Measurements from ENCODE around the gene PLA2G15.

Gene PLA2G15, protein sequence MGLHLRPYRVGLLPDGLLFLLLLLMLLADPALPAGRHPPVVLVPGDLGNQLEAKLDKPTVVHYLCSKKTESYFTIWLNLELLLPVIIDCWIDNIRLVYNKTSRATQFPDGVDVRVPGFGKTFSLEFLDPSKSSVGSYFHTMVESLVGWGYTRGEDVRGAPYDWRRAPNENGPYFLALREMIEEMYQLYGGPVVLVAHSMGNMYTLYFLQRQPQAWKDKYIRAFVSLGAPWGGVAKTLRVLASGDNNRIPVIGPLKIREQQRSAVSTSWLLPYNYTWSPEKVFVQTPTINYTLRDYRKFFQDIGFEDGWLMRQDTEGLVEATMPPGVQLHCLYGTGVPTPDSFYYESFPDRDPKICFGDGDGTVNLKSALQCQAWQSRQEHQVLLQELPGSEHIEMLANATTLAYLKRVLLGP

DNA sequence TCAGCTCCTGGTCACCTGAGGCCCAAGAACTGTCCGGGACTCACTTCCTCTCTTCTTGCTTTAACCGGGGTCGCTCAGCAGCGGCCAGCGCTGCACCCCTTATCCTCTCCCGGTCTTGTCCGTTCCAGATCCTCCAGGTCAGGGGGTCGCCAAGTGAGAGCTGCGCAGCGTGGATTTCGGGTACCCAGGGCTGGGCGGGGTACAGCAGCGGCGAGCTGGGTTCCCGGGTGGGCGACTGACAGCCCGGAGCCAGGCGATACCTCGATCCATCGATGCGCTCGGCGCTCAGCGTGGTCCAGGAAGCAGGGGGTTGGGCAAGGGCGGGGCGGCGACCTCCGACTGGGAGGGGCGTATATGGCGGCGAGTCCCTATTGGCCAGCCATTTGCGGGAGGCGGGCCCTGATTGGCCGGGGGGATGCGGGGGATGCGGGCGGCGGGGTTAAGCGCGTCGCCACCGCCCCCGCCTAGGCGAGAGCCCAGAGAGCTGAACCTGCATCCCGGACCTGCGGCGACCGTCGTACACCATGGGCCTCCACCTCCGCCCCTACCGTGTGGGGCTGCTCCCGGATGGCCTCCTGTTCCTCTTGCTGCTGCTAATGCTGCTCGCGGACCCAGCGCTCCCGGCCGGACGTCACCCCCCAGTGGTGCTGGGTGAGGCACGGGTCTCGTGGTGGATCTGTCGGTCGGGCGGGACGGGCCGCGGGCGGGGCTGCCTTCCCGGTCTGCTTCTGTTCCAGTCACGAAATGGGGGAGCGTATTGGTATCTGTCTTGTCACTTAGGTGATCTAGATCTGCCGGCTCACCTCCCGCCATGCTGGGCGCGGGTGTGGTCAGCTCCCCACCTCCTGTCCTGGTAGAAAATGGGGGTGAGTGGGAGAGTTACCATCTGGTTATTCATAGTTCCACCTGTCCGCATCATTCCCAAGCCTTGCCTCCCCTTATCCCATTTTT is at the start of gene PLA2G15:
Gene PLA2G15, plus strand, starts transcription at position 471 of the 951 bp plus-strand sequence. Its CDS starts 54 bp downstream, at position 525.
- peak; percentile 95 to 96 for DNase-seq (ENCODE audit: low read depth in 1 of 2, low spot score in 1 of 2)

DNA sequence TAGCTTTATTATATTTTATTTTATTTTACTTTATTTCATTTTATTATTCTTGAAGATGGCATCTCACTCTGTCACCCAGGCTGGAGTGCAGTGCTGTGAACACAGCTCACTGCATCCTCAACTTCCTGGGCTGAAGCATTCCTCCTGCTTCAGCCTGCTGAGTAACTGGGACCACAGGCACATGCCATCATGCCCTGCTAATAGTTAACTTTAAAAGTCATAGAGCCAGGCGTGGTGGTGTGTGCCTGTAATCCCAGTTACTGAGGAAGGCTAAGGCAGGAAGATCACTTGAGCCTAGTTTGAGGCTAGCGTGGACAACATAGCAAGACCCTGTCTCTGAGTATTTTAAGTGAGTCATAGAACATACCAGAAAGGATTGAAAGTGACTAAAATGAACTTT is 47.9 kb upstream of the PLA2G15 start:
- no peak for DNase-seq (ENCODE audit: low read depth in 1 of 2, low spot score in 1 of 2)

DNA sequence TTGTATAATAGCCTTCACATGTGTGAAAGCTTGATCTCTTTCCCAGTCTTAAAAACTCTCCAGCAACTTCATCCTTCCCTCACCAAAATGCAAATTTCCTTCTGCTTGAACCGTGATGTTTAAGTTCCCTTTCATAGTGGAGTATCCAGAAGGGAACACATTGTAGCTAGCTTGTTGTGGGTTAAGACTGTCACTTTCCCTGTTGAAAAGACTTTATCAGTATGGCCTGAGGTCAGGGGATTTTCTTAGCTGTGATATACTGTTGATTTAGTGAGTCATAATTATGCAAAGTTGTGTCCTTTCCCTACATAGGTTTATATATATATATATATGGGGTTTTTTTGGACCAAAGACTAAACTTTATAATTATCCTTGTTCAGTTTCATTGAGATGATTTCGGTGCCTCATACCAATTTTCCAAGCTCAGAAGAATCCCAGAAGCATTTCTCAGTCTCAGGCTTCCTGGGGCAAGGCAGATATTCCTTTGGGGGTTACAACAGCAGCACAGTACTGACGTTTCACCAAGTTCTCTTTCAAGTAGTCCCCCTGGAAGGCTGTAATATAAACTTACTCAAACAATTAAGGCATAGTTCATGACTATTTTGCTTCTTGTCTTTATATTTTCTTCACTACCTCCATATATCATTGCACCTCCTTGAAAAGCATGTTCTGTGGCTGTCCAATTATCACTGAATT is 44.9 kb upstream of the PLA2G15 start:
- no peak for DNase-seq (ENCODE audit: low read depth in 1 of 2, low spot score in 1 of 2)

DNA sequence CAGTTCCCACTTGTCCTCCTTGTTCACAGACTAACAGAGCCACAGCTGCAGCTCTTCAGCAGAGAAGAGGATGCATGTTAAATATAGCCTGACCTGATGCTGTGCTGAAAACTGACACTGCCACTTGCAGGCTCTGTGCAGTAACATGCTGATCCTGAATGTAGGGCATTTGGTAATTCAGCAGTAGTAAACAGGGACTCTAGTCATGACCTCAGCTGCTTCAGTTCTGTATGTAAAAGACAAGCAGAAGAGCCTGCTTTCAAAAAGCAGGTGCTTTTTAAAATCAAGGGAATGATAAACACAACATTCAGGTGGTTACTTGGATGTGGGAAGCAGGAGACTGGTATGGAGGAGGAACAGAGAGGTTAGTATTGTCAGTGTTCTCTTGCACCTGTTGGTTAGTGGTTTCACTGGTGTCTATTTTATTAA is 43.1 kb upstream of the PLA2G15 start:
- no peak for DNase-seq (ENCODE audit: low read depth in 1 of 2, low spot score in 1 of 2)

DNA sequence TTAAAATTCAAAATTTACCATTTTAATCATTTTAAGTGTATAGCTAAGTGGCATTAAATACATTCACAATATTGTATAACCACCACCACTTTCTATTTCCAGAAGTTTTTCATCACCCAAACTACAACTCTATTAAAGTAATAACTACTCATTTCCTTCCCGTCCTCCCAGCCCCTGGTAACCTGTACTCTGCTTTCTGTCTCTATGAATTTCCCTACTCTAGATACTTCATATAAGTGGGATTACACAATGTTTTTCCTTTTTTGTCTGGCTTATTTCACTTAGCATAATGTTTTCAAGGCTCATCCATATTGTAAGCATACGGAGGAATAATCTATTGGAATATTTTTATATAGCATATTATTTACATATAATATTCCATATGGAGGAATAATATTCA is 38.9 kb upstream of the PLA2G15 start:
- no peak for DNase-seq (ENCODE audit: low read depth in 1 of 2, low spot score in 1 of 2)

DNA sequence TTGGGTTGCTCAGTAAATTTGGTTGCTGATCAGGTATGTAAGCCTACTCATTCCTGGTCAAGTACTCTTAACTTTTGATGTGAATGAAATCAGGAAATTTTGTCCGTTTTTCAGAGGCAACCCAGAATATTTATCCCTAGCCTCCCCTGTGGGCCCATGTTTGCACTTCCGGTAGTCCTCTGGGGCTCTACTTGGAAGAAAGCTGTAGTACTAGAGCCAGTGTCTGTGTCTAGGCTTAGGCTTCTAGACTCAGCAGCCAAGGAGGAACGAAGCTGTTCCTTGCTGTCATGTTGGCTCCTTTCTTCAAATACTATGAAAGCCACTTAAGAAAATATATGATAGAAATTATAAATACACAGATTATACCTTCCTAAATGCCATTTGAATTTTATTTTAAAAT is 30.4 kb upstream of the PLA2G15 start:
- DNase-seq (ENCODE audit: low read depth in 1 of 2, low spot score in 1 of 2), result no peak

DNA sequence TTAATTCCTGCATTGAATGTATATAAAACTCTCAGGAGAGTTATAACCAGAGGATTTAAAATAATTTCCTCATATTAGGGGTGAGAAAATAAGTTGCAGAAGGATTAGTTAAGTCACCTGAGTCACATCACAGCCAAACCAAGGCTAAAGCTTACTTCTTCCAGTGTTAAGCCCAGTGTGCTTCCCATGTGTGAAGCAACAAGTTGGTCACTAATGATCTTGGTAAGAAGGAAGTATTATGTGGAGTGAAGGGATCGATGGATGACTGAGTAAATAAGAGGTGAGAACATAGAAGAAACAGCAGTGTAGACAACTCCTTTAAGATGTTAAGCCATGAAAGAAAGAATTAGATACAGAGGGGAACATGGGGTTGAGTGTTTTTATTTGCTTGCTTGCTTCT is 29.9 kb upstream of the PLA2G15 start:
- no peak for DNase-seq (ENCODE audit: low read depth in 1 of 2, low spot score in 1 of 2)

DNA sequence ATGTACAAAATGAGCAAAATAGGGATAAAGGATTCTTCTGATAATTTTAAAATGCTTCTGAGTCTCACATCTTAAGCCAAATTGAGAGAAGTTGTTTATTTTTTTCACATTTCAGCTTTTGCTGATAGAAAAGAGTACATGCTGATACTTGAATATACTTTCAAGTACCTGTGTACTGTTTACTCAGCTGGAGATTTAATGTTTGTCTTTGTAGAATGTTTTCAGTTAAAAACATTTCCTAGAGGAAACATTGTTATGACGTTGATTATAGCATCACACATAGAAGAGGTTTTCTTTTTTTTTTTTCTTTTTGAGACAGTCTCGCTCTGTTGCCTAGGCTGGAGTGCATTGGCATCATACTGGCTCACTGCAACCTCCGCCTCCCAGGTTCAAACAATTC is 28.9 kb upstream of the PLA2G15 start:
- no peak for DNase-seq (ENCODE audit: low read depth in 1 of 2, low spot score in 1 of 2)

DNA sequence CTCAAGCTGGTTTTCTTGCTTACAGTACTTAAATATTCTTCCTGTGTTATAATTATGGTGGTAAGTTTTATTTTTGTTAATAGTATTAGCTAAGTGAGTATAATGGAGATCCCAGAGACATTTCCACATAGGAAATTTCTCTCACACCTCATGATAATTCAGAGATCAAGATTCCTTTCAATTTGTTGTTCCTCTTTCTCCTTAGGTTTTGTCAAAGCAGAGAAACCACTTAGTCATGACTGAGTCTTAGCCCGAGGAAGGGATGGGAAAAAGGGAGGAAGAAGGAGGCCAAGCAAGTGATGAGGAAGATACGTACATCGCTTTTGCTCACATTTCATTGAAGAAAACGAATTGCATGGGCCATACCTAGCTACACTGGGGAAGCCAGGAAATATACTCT is 27.7 kb upstream of the PLA2G15 start:
- DNase-seq (ENCODE audit: low read depth in 1 of 2, low spot score in 1 of 2), result no peak

DNA sequence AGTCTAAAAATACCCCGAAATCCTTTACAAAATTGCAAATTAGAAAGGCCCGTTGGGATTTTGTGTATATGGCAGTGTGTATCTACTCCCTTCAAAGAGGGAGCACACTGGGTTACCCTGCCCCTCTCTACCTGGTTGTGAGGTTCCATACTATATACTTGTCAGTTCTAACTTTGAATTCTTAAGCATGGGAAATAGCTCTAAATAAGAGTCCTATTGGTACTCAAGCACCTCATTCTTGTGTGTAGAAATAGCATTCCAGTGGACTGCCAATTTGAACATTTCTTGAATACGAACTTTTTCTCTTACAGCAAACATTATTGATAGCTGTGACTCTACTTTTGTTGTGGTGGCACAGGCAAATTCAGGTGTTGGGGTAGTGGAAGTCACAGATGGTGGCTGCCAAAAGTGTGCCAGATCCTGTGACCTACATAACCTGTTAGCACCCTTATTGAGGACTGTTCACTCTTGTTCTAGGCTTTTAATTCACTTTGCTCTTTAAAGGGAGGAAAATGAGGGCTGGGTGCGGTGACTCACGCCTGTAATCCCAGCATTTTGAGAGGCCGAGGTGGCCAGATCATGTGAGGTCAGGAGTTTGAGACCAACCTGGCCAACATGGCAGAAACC is 25.3 kb upstream of the PLA2G15 start:
- no peak for DNase-seq (ENCODE audit: low read depth in 1 of 2, low spot score in 1 of 2)

DNA sequence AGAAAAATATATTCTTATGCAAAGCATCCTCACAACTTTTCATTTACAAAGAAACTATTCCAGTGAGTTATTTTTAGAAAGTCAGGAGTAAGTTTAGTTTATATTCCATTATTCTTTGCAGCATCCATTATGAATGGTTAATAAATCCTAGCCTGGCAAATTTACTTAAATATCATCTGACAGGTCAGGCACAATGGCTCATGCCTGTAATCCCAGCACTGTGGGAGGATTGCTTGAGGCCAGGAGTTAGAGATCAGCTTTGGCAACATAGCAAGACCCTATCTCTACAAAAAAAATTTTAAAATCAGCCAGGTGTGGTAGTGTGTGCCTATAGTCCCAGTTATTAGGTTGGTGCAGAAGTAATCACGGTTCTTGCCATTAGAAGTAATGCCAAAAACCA is 22.1 kb upstream of the PLA2G15 start:
- DNase-seq (ENCODE audit: low read depth in 1 of 2, low spot score in 1 of 2), result no peak

DNA sequence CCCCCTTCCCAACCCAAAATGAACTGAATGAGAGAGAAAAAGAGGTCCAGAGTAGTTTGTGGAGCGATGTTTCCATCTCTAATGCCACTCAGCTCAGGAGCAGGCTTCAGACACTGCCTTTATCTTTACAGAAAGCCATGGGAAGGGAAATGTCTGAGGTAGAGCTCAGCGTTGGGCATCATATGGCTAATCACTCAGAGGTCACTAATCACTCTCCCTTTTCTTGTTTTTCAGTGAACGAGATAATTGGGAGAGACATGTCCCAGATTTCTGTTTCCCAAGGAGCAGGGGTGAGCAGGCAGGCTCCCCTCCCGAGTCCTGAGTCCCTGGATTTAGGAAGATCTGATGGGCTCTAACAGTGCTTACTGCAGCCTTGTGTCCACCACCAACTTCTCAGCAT is 19.1 kb upstream of the PLA2G15 start:
- DNase-seq (ENCODE audit: low read depth in 1 of 2, low spot score in 1 of 2), result no peak

DNA sequence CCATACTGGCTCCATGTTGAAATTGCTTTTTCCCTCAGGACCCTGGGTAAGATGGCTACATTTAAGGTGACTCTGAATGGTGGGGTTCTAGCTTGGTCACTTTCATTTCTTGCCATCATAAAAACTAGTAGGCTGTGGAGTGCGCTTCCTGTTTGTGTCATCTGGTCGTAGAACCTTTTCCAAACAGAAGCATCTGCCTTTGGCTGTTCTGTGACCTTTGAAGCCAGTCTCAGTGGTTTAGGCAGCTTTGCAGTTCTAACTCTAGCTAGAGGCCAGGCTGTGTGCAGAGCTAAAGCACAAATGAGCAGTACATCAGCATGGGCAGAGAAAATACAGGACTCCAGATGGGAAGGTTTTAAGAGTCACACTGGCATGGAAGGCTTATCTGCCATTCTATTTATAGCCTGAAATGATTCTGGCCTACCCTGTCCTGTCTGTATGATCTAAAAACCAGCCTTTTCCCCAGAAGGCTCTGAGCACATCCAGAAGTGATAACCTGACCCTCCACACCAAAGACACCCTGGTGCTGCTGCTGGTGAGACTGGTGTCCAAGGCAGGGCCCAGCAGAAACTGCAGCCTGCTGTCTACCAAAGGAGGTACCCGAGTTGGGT is 17.9 kb upstream of the PLA2G15 start:
- no peak for DNase-seq (ENCODE audit: low read depth in 1 of 2, low spot score in 1 of 2)

DNA sequence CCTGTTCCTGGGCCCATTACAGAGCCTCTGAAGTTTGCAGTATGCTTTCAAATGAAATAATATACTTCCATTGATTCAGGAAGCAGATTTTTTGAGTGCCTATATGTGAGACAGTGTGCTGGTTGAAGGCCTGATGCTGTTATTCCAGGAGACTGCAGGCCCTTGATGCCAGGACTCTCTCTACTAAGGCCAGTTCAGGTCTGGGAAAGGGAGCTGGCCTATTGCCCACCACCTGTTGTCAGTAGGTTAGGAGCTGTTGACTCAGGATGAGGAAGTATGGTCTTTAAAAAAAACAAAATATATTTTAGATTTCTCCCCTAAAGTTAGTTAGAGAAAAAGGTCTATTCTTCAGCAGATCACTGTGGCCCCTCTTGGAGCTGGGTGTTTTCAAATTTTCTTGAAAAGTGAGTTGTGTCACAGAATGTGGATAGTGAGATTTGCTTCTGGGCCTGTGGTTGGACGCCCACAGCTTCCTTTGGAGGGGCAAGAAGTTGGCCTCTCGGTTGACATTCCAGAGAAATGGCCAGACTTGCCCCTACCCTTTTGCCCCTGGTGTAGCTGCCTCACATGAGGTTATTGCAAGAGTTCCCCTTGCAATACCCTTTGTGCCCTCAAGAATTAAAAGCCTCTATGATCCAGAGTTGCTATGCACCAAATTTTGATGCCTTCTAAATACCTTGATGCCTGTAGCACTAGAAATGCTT is 17.2 kb upstream of the PLA2G15 start:
- DNase-seq (ENCODE audit: low read depth in 1 of 2, low spot score in 1 of 2), result no peak

DNA sequence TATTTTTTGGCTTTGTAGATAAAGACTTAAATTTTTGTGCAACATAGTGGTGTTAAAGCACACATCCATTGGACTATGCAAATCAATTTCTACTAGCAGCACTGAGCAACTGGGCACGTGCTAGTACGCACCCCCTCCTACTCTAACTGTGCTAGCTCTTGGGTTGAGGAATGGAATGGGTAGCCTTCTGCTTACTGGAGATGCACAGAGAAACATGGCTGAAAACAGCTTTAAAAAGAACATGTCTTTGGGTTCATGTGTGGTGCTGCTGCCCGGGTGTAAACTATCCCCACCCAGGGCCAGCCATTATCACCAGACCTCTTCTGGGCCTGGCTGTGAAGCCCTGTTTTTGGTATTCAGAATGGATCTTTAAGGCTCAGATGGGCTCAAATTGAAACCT is 16.5 kb upstream of the PLA2G15 start:
- DNase-seq (ENCODE audit: low read depth in 1 of 2, low spot score in 1 of 2), result no peak

DNA sequence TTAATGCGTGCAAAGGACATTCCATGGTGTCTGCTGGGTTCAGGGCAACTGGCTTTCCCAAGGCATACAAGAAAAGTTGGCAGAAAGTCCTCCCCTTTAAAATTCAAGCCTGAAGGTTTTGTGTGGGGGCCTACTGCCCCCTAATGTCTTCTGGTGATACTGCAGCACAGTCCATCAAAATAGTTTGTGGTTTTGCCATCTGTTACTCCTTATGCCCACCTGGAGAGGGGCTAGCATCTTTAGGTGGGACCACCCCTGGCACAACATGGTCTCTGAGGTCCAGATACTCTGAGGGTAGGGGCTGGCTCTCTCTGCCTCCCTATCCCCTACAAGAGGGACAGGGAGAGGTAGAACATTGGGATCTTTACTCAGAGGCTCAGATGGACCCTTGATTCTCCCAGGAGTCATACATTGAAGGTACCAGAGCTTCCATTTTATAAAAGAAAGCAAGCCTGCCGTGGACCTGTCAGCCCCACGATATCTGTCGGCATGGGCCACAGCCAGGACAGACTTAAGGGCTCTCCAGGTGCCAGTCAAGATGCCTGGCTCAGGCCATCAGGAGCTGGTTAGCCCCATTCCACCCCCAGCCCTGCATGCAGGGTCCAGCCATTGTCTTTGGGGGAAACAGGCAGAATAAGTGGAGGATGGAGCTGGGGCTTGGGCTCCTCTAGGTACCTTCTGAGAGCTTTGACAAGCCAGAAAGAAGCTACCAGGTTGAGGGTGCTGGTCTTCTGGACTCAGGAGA is 15.6 kb upstream of the PLA2G15 start:
- no peak for DNase-seq (ENCODE audit: low read depth in 1 of 2, low spot score in 1 of 2)

DNA sequence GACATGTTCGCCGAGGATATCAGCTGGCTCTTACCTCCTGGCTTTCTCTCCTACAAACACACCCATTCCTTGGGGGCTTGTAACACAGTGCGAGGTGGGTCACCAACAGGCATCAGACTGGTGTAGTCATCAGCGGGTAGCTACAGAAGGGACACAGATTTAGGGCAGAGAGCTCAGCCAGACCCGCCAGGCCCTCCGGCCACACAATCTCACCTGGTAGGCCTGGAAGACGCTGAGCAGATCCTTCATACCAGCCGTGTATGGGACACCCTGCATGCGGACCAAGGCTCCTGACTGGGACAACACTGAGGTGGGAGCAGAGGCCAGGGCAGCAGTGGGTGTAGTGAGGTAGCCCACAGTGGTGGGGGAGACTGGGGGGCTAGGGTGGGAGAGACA is 15.0 kb upstream of the PLA2G15 start:
- no peak for DNase-seq (ENCODE audit: low read depth in 1 of 2, low spot score in 1 of 2)

DNA sequence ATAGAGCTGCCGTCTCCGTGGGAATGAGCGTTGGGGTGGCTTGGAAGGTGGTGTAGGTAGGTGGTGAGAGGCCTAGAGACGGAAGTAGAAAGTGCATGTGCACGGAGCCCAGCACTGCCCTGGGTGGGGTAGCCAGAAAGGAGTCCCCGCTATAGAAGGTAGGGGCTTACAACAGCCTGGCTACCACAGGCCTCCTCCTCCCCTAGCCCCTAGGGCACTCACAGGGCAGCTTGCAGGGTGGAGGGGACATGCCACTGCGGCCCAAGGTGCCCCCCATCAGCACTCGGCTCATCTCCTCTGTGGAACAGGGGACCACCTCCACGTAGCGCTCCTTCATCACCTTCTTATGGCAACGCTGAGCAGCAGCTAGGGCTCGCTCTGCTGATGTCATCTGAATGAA is 14.2 kb upstream of the PLA2G15 start:
- no peak for DNase-seq (ENCODE audit: low read depth in 1 of 2, low spot score in 1 of 2)

DNA sequence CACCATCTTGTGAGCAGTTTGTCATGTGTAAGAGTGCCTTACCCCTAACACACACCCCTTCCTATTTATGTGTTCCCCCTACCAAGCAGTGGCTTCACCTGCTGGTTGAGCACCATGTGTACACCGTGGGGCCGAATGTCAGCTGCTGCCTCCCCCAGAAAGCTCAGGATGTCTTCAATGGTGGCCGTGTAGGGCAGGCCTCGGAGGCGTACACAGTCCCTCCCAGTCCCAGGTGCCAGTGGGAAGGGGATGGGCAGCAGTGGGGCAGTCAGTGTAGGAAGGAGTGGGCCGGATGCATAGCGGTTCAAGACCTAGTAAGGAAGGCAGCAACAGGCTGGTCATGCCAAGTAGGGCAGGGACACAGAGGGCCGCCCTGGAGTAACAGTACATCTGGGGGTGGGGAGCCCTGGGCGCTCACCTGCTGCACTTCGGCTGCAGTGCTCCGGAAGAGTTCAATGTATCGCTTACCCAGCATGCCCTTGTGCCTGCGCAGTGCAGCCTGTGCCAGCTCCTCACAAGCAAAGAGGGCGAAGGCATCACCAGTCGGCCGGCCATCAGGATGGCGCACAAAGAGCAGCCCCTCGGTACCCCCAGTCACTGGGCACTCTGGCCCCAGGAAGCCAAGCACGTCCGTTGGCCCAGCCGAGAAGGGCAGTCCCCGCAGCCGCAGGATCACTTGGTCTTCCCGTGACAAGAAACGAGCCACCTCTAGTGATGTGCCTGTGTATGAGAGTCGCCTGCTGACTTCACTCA is 13.6 kb upstream of the PLA2G15 start:
- no peak for DNase-seq (ENCODE audit: low read depth in 1 of 2, low spot score in 1 of 2)

All from activated T-helper 1 cell treated with anti-CD3 and anti-CD28 coated beads, Interleukin-2, amount 50 U/mL, for 16 hours (primary cell).